NCI-H146 treated with DMSO at 0.1 percent for 48 hours (cell line): ENCODE measurements around the gene ZNF280D.
A peak's percentile ranks its signal among the peaks of the same experiment; 100 is the strongest.
"Not testable (repeated sequence)": the region's sequence is repeated elsewhere in the genome, so short reads cannot be mapped to it uniquely, and the experiment has no call there.

Experiments
- DNase-seq: peaks from one replicate; lab custom pipeline; 2025; ENCODE audit not compliant: unreplicated experiment; lab: John Stamatoyannopoulos, UW

ZNF280D gene, protein sequence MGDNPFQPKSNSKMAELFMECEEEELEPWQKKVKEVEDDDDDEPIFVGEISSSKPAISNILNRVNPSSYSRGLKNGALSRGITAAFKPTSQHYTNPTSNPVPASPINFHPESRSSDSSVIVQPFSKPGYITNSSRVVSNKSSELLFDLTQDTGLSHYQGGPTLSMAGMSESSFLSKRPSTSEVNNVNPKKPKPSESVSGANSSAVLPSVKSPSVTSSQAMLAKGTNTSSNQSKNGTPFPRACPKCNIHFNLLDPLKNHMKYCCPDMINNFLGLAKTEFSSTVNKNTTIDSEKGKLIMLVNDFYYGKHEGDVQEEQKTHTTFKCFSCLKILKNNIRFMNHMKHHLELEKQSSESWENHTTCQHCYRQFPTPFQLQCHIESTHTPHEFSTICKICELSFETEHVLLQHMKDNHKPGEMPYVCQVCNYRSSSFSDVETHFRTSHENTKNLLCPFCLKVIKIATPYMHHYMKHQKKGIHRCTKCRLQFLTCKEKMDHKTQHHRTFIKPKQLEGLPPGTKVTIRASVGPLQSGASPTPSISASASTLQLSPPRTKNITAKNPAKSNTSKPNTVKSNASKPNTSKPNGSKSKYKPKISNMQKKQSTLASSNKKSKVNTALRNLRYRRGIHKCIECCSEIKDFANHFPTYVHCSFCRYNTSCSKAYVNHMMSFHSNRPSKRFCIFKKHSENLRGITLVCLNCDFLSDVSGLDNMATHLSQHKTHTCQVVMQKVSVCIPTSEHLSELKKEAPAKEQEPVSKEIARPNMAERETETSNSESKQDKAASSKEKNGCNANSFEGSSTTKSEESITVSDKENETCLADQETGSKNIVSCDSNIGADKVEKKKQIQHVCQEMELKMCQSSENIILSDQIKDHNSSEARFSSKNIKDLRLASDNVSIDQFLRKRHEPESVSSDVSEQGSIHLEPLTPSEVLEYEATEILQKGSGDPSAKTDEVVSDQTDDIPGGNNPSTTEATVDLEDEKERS

DNA sequence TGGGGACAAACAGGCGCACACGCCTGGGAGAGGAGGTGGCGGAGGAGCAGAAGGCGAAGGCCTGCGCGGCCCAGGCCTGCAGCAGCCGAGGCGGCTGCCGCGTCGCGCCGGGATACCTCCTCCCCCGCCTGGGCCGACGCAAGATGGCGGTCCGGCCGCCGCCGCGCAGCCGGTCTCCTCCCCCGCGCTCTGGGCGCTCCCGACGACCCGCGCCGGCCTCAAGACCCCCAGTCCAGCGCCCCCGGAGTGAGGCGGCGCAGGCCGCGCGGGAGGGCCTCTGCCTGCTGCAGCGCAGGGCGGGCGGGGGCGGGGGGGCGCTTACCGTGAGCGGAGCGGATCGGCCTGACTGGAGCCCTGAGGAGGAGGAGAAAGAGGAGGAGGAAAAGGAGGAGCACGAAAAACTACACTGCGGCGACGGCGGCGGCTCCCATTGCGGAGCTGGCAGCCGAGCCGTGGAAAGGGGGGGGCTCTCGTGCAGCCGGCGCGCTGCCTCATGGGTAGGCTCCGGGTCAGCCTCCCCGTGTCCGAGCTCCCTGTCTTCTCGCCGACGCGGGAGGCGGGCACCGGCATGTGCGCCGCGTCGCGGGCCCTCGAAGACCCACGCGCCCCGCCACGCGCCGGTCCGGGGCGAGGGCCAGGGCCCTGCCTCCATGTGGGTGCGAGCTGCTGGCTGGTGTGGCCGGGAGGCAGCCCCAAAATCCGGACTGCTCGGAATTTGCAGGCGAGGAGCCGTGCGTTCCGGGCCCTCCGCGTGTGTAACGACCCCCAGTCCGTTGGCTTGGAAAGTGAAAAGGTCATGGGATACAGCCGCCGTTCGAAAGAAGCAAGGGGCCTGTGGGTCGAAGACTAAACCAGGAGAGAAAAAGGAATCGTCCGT, at the start of gene ZNF280D:
Gene ZNF280D, minus strand, starts transcription at position 374 of the 877 bp plus-strand sequence. CDS start 26,400 bp downstream, outside the sequence.
- peak; percentile 62 for DNase-seq

DNA sequence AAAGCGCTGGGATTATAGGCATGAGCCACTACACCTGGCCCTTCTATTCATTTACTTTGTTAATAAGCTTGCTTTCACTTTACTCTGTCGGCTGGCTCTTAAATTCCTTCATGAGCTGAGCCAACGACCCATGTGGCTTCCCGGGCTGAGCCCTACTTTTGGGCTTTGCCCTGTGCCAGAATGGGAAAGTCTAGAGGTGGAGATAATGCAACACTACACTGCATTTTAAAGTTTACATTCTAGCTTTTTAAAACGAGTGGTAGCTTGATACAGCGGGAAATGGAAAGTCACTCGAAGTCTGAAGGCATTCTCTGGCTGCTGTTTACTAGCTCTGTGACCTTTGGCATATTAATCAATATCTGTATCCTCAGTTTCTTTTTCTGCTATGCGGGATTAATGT, 49.0 kb upstream of the ZNF280D start:
- DNase-seq, result no peak

DNA sequence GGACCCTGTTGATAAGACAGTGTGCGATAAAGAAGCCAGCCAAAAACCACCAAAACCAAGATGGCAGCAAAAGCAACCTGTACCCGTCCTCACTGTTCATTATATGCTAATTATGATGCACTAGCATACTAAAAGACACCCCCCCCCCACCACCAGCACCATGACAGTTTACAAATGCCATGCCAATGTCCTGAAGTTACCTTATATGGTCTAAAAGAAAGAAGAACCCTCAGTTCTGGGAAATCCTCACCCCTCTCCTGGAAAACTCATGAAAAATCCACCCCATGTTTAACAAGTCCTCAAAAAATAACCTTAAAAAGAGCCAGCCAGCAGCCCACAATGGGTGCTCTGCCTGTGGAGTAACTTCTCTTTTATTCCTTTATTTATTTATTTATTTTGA, 48.4 kb upstream of the ZNF280D start:
- no peak for DNase-seq

DNA sequence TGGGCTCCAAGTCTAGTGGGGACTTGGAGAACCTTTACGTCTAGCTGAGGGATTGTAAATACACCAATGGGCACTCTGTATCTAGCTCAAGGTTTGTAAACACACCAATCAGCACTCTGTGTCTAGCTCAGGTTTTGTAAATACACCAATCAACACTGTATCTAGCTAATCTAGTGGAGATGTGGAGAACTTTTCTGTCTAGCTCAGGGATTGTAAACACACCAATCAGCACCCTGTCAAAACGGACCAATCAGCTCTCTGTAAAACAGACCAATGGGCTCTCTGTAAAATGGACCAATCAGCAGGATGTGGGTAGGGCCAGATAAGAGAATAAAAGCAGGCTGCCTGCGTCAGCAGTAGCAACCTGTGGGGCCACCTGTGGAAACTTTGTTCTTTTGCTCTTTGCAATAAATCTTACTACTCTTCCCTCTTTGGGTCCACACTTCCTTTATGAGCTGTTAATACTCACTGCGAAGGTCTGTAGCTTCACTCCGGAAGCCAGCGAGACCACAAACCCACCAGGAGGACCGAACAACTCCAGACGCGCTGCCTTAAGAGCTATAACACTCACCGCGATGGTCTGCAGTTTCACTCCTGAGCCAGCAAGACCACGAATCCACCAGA, 46.9 kb upstream of the ZNF280D start:
- DNase-seq, result not testable (repeated sequence)

DNA sequence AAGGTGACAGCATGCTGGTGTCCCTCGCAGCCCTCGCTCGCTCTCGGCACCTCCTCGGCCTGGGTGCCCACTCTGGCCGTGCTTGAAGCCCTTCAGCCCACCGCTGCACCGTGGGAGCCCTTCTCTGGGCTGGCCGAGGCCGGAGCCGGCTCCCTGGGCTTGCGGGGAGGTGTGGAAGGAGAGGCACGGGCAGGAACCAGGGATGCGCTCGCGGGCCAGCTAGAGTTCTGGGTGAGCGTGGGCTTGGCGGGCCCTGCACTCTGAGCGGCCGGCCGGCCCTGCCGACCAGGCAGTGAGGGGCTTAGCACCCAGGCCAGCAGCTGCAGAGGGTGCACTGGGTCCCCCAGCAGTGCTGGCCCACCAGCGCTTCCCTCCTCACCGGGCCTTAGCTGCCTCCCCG, 46.1 kb upstream of the ZNF280D start:
- not testable (repeated sequence) for DNase-seq

DNA sequence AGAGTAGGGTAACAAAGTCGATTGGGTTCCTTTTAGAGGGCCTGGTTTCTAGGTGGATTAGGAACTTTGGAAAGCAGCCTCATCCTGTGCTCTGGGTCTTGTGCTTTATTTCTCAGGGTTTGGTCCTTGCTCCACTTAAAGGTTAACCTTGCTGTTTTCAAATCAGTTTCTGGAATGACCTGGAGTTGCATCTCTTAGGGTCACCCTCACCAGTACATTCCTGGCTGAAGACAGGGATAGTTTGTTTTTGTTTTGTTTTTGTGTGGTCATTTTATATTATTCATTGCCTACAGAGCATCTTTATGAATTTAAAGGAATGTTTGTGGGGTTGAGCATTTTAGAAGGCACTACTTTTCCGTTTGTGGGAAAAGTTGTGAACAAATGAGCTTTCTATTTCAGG, 45.5 kb upstream of the ZNF280D start:
- no peak for DNase-seq

DNA sequence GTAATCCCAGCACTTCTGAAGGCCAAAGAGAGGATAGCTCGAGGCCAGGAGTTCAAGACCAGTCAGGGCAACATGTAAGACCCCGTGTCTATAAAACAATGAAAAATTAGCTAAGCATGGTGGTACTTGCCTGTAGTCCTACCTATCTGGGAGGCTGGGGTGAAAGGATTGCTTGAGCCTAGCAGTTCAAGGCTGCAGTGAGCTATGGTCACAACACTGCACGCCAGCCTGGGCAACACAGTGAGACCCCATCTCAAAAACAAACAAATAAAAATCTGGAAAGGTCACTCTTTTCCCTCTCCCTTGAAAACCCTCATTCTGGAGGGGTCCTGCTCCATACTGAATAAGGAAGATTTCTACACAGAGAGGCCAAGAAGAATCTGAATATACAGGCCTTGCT, 43.5 kb upstream of the ZNF280D start:
- DNase-seq, result no peak

DNA sequence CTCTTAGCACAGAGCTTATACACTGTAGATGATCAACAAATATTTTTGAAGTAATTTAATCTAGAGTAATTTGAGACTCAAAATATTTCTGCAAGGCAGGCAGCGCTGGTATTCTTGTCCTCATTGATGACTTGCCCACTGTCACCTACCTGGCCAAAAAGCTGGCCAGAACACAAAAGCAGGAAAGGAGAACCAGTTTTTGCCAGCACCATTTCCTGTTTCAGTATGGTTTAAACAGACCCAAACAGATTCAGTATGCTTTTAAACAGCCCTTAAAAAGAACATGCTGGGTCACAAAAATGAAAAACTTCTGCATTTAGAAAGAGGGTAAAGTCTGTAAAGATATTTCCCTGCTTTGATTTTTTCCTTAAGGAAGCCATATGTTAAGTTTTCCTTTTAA, 42.3 kb upstream of the ZNF280D start:
- no peak for DNase-seq

DNA sequence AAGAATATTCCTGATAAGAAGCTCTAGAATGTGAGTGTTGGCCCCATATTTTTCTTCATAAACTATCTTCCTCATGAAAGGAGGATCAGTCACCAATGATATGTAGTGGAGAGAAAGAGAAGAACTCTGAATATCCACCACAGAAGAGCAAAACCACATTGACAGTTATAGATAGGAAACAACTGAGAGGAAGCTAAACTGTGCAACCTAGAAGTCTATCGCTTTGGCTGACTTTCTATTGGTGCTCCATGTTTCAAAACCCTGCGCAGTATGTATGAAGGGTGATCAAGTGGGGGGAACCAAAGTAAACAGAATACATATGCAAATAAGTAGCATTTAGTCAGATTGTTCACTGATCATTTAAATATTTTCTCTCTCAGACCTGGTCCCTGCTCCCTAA, 41.0 kb upstream of the ZNF280D start:
- DNase-seq, result no peak

DNA sequence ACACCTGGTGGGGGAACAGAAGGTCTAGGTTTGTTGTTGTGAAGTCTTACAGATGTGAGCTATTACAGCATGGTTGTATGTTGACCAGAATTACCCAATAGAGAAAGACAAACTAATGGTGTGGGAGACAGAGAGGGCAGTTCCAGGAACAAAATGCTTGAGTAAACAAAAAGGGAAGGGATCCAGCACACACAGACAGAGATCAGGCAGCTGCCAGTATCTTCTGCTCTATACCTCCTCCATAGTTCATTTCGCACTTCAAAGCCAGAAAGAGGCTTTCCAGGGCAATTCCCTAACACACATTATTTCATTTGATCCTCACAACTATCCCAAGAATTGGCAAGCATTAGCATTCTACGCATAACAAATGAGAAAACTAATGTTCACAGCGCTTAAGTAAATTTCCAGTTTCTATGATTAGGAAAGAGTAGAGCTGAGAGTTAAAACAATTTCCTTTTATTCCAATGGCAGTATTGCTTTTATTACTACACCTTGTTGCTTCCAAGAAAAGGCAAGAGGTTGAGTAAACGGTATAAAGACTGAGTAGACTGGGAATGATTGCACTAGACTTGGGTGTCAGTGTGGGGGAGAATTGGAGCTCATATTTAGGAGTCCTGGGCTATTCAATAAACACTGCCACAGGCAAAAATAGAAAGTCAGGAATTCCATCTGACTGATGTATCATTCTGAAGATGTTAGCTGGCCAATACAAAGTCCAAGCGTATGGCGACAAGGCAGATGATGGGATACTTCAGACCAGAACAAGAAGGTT, 39.7 kb upstream of the ZNF280D start:
- peak; percentile 1 for DNase-seq

DNA sequence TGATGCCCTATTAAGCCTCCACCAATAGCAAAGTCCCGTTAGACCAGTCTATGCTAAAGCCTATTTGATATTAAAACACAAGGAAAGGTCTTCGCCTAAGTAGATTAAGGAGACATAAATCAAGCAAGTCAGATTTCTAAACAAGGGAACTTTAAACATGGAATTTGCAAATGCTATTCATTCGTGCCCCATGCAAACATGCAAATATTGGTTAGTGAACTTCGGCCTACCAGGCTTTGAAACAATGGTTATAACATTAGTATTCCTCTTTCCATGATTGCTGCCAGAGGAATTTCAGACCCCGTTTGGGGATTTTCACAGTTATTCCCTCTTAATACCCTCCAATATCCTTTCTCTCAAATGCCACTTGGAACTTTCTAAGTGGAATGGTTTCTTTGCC, 36.9 kb upstream of the ZNF280D start:
- DNase-seq, result no peak

DNA sequence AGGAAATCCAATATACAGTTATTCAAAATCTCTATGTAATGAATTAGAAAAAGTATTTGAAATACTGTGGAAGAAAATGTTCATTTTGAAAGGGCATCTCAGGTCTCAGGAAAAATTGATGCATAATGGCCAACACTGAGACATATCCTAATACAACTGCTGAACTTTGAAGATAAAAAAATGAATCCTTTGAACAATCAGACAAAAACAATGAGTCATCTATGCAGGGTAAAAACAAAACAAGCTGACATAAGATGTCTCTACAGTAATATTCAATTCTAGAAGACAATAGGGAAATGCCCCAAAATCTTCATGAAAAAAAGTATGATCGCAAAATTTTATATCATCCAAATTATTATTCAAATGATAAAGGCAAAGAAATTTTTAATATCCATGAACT, 34.0 kb upstream of the ZNF280D start:
- no peak for DNase-seq

DNA sequence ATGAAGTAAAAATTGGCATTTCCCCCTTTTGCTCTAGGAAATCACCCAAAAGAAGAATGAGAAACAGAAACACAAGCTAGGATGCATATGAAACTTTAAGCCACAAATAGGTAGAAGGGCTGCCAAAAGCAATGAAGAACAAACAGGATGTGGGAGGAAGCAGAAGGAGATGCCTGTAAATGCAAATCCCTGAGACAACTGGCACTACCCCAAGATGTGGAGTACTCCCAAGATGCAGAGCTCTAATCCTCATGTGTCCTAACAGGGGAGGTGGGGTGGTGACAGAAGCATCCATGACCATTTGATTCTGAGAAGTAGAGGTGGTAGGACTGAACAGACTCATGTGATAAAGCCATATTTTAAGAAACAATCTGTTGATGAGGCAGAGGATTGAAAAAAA, 31.9 kb upstream of the ZNF280D start:
- no peak for DNase-seq

DNA sequence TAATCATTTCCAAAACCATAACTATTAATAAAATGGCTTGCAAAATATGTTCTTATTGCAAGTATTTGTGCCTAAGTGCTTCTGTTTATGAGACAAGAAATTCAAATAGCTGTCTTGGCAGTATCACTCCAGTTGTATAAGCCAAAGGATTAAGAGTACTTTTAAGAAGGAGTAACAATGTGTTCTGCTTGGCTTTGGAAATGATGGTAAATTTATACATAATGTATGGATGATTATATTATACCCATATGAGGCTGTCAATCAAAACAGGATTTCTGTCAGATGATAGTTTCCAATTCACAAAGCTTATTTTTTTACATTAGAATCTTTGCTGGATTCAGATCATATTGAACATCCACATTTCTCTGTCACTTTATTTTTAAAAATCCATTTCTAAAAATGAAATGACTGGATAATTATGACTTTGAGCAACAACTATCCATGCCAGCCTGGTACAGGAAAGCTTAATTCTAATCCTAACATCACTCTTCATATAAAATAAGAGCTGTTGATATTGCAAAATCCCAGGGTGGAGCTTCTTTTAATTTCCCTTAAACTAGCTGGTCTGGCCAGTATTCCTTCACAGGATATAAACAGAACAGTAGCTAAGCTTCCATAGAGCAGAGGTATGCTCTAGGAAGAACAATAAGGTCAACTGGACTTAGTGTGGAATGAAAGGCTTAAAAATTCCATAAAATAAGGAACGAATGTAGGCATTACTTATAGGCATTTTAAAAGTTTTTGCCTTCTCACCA, 30.0 kb upstream of the ZNF280D start:
- no peak for DNase-seq

DNA sequence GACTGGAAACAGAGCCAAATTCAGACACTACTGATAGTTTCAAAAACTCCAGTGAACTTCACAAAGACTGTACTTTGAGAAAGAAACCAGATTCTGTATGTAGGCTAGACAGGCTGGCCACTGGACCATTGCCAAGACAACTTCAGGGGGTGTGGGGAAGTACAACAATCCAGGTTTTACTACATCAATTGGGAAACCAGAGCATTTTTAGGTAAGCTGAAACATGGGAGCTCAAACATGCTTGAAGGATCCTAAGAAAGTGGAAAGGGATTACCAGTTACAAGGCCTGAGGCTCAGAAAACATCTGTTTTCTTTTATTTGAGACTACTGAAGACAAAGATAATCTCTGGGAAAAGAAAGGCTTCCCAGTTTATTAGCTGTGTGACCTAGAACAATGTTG, 26.9 kb upstream of the ZNF280D start:
- DNase-seq, result no peak

DNA sequence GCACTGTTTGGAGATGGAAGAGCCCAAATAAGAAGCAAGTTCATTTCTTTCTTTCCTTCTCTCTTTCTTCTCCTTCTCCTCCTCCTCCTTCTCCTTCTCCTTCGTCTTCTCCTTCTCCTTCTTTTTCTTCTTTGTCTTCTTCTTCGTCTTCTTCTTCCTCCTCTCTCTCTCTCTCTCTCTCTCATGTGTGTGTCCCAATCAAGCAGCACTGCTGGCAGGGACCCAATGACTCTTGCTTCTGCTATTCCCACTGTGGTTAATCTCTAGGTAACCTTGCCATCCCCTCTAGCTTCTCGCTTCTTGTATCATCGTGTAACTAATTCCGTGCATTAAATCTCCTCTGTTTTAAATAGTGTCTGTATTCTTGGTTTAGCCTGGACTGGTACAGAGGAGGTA, 26.1 kb upstream of the ZNF280D start:
- no peak for DNase-seq

DNA sequence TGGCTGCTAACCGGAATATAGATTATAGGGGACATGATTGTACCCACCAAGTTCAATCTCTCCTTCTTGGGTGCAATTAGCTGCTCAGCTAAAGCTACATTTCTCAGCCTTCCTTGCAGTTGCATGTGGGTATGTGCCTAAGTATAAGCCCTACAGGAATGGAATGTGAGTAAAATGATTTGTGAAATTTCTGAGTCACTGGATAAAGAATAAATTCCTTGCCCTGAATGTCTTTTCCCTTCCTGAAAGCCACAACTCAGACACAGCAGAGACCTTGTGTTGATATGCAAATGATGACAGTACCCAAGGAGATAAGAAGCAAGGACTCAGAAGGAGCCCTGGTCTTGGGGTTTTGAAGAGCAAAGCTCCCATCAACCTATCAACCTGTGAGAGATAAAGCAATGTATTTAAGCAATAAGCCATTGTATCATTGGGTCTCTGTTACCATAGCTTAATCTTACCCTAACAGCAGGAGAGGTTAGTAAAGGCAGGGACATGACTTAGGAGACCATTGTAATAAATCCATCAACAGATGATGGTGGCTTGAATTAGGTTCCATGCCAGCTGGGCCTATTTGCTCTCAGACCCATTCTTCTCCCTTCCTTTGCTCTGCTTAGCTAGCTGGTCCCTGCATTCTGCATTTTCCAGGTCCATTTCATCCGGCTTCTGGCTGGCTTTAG, 25.6 kb upstream of the ZNF280D start:
- no peak for DNase-seq

DNA sequence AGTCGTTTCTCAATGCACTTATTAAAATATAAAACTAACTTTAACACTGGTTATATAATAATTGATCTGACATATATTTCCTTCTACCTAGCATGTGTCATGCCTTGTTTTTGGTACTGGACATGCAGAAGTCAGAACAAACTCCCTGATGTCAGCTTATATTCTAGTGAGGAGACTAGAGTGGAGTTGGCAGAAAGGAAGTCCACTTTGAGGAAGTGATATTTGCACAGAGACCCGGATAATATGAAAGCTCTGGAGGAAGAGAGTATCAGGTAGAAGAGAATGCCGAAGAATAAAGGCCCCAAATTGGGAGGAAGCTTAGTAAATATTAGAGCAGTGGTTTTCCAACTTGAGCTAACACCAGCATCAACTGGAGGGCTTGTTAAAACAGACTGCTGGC, 24.6 kb upstream of the ZNF280D start:
- no peak for DNase-seq
